ENCODE results near the gene AP3S2.

The AP3S2 gene

DNA sequence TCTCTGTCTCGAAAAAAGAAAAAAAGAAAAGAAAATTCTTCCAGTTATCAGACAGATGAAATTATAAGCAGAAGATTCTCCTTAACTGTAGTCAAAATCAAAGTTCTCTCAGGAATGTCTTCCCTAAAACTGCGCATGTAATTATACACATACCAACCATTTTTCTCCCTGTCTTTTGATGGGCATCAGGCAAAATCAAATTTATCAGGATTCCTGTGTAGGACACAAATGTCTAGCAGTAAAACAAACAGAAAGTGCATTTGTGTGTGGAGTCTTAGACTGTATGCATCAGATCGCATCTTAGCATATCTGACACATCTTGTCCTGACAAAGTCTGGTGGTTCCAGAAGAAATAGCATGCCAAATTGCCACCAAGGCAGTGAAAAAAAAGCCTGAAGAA, 22.9 kb upstream of the AP3S2 start:
- Histone ChIP-seq H3K4me1 (ENCODE audit: control insufficient read depth, insufficient read depth, low read length) (peaks cover 5% of the 10 kb centered on the region), H3K27me3 (replicated peaks; ENCODE audit: control insufficient read depth, insufficient read depth, low read length) (no peaks in the 10 kb centered on the region), H3K9ac (ENCODE audit: low read length) (no peak overlapping the region), H3K9me3 (ENCODE audit: control insufficient read depth, low read length) (no peaks in the 10 kb centered on the region), H3K4me3 (ENCODE audit: low read length) (no peak overlapping the region), H3K36me3 (ENCODE audit: control insufficient read depth, insufficient read depth, low read length, severe bottlenecking) (no peaks in the 10 kb centered on the region)
- no peak for DNase-seq (ENCODE audit: low read depth)

DNA sequence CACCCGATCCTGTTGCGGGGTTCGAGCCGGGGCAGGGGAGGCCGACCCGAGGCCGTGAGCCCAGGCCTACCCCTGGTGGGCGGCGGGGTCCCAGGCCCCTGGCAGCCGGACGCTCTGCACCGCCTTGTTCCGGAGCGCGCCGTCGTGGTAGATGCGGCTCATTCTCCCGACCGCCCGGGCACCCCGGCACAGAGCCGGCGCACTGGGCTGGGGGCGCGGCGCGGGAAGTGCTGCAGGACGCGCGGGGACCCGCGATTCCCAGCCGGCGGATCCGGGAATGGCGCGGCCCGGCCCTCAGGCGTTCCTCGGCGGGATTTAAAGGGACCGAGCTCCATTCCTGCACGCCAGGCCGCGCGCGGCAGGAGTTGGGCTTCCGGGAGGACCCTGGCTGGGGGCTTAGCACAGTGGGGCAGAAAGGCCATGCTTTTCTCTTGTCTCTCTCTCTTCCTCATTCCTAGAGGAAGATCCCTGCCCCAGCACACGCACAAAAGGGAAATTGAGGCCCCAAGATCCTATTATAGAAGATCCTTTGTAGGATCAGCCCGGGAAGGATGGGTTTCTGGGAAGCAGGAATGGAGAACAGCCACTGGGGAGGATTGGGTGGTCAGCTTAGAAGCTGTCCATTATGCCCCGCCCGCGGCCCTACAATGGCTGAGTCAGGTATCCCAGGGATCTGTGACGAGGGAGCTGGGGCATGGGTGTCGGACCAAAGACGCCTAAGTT, 19.0 kb upstream of the AP3S2 start, which contains the start of gene ARPIN:
ARPIN (minus strand) TSS at position 279 of the 723 bp plus-strand sequence; CDS start at position 162, 117 bp downstream.
- peaks cover 5% of the 10 kb centered on the region for H3K4me1 ChIP-seq (ENCODE audit: control insufficient read depth, insufficient read depth, low read length)
- H3K36me3 ChIP-seq (ENCODE audit: control insufficient read depth, insufficient read depth, low read length, severe bottlenecking): no peaks in the 10 kb centered on the region
- H3K4me3 ChIP-seq (ENCODE audit: low read length): peak within 1 kb of the TSS; percentile 85
- H3K27me3 ChIP-seq (replicated peaks; ENCODE audit: control insufficient read depth, insufficient read depth, low read length): no peaks in the 10 kb centered on the region
- H3K9ac ChIP-seq (ENCODE audit: low read length): peak within 1 kb of the TSS; percentile 80
- DNase-seq (ENCODE audit: low read depth): peak; percentile 82
- no peaks in the 10 kb centered on the region for H3K9me3 ChIP-seq (ENCODE audit: control insufficient read depth, low read length)

DNA sequence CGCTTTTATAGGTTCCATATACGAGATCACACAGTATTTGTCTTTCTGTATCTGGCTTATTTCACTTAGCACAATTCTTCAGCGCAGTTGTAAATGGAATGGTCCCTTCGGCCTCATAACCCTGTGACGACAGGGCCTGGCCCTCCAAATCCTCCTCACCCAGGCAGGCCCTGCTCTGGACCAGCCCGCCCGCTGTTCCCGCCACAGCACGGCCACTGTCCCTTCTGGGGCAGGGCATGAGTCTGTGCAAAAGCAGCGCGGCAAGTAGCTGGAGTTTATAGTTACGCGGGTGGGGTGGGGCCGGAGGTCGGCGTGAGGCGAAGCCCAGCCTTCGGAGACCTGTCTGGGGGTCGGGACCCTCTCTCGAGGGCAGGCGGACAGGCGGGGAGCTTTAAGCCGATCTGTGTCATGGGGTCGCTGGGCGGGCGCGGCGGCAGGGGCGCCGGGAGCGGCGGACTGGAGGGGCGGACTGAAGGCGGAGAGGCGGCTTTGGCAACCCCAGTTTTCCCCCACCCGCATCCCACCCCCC, 18.4 kb upstream of the AP3S2 start:
- Histone ChIP-seq H3K27me3 (replicated peaks; ENCODE audit: control insufficient read depth, insufficient read depth, low read length) (no peaks in the 10 kb centered on the region), H3K4me3 (ENCODE audit: low read length) (peak overlapping the region; percentile 85), H3K36me3 (ENCODE audit: control insufficient read depth, insufficient read depth, low read length, severe bottlenecking) (no peaks in the 10 kb centered on the region), H3K4me1 (ENCODE audit: control insufficient read depth, insufficient read depth, low read length) (peaks cover 5% of the 10 kb centered on the region), H3K9me3 (ENCODE audit: control insufficient read depth, low read length) (no peaks in the 10 kb centered on the region), H3K9ac (ENCODE audit: low read length) (peak overlapping the region; percentile 80)
- peak; percentile 59 for DNase-seq (ENCODE audit: low read depth)

DNA sequence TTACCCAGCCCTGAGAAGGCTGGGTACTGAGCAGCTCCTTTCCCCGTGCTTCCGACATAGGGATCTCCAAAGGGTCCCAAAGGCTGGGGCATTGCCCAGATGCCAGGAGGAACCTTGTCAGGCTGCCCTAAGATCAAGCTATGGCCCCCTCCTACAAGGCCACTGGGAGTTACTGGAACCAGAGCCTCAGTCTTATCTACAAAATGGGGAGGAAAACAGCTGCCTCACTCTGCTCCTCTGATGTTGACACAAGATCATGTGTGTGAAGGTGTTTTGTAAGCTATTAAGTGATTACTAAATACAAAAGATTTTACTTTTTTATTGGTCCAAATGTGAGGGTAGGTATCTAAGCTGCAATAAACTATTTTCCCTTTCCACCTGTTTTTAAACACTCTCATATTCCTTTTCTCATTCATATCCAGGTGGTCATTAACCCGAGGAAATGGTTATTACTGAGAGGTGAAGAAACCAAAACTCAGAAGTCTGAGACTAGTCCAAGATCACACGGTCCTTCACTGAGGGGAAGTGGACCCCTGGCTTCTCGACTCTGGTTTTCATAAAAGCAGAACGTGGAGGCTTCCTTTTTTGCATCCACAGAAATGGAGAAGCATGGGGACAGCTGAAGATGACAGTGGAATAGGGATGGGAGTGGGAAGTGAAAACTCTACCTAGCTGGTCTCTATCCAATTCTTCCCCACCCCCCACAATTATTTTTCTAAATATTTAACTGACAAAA, 17.3 kb upstream of the AP3S2 start:
- no peak for DNase-seq (ENCODE audit: low read depth)
- Histone ChIP-seq H3K27me3 (replicated peaks; ENCODE audit: control insufficient read depth, insufficient read depth, low read length) (no peaks in the 10 kb centered on the region), H3K9me3 (ENCODE audit: control insufficient read depth, low read length) (no peaks in the 10 kb centered on the region), H3K4me3 (ENCODE audit: low read length) (no peak overlapping the region), H3K4me1 (ENCODE audit: control insufficient read depth, insufficient read depth, low read length) (peaks cover 5% of the 10 kb centered on the region), H3K9ac (ENCODE audit: low read length) (no peak overlapping the region), H3K36me3 (ENCODE audit: control insufficient read depth, insufficient read depth, low read length, severe bottlenecking) (peaks cover 4% of the 10 kb centered on the region)

DNA sequence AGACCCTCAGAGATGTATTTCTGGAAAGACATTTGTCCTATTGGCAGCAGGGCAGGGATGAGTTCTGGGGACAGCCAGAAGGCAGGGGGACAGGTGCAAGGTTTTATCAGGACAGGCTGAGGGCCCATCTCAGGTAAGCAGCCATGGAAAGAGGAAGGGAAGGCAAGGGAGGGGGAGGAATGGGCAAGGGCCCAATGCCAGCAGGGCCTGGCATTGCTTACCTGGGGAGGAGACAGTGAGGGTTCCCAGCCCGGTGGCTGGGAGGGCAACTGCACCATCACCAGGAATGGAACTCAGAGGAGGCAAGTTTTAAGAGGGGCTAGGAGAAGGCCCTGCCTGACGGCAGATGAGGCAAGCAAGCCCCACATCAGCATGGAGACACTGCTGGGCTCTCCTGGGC, 15.8 kb upstream of the AP3S2 start:
- Histone ChIP-seq H3K27me3 (replicated peaks; ENCODE audit: control insufficient read depth, insufficient read depth, low read length) (no peaks in the 10 kb centered on the region), H3K9me3 (ENCODE audit: control insufficient read depth, low read length) (no peaks in the 10 kb centered on the region), H3K36me3 (ENCODE audit: control insufficient read depth, insufficient read depth, low read length, severe bottlenecking) (peaks cover 4% of the 10 kb centered on the region), H3K4me3 (ENCODE audit: low read length) (no peak overlapping the region), H3K4me1 (ENCODE audit: control insufficient read depth, insufficient read depth, low read length) (peaks cover 5% of the 10 kb centered on the region), H3K9ac (ENCODE audit: low read length) (no peak overlapping the region)
- no peak for DNase-seq (ENCODE audit: low read depth)

DNA sequence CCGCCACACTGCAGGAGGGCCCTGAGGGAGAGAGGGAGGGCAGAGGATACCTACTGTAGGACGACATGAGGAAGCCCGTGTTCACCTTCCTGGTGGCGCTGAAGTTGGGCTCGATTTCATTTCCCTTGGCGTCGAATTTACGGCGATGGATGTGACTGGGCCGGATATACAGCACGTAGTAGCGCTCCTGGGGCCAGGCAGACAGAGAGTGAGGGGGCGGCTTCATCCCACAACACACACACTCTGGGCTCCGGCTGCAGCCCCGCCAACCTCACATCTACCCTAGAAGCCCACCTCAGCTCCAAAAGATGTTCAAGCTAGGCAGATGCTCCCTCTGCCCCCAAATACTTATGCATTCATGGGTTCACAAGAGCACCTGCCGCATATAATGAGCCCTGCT, 14.4 kb upstream of the AP3S2 start:
- DNase-seq (ENCODE audit: low read depth): no peak
- H3K4me1 ChIP-seq (ENCODE audit: control insufficient read depth, insufficient read depth, low read length): peaks cover 4% of the 10 kb centered on the region
- H3K36me3 ChIP-seq (ENCODE audit: control insufficient read depth, insufficient read depth, low read length, severe bottlenecking): peaks cover 13% of the 10 kb centered on the region
- H3K9me3 ChIP-seq (ENCODE audit: control insufficient read depth, low read length): no peaks in the 10 kb centered on the region
- H3K9ac ChIP-seq (ENCODE audit: low read length): no peak overlapping the region
- no peaks in the 10 kb centered on the region for H3K27me3 ChIP-seq (replicated peaks; ENCODE audit: control insufficient read depth, insufficient read depth, low read length)
- H3K4me3 ChIP-seq (ENCODE audit: low read length): no peak overlapping the region

DNA sequence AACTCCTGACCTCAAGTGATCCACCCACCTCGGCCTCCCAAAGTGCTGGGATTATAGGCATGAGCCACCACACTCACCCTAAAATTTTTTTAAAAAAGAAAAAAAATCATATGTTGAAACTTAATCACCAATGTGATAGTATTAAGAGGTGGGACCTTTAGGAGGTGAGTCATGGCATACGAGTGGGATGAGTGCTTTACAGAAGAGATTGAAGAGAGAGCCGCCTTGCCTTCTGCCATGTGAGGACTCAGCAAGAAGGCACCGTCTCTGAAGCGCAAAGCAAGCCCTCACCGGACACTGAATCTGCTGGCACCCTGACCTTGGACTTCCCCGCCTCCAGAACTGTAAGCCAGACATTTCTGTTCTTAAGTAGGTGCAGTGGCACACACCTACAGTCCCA, 13.5 kb upstream of the AP3S2 start:
- Histone ChIP-seq H3K4me3 (ENCODE audit: low read length) (no peak overlapping the region), H3K9ac (ENCODE audit: low read length) (no peak overlapping the region), H3K4me1 (ENCODE audit: control insufficient read depth, insufficient read depth, low read length) (no peaks in the 10 kb centered on the region), H3K27me3 (replicated peaks; ENCODE audit: control insufficient read depth, insufficient read depth, low read length) (no peaks in the 10 kb centered on the region), H3K36me3 (ENCODE audit: control insufficient read depth, insufficient read depth, low read length, severe bottlenecking) (peaks cover 20% of the 10 kb centered on the region), H3K9me3 (ENCODE audit: control insufficient read depth, low read length) (no peaks in the 10 kb centered on the region)
- no peak for DNase-seq (ENCODE audit: low read depth)

DNA sequence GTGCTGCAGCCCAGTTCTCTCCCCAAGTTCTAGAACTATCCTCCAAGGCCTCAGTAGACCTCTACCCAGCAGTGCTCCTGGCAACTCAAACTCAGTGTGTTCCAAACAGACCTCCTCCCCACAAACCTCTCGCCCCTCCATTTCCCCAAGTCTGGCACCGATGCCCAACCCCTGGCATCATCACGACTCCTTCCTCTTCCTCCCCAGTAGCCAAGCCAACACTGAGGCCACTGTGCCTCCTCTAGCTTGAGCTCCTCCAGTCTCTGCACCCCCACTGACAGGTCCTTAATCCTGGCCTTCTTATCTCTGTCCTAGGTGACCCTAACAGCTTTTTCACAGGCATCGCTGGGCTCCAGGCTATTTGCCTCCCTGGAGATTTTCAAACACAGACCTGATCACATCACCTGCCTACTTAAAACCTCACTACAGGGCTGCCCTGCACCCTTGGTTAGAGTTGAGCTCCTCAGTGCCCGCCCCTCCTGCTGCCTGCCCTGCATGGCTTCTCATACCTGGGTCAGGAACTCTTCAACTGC, 12.1 kb upstream of the AP3S2 start:
- H3K27me3 ChIP-seq (replicated peaks; ENCODE audit: control insufficient read depth, insufficient read depth, low read length): no peaks in the 10 kb centered on the region
- no peaks in the 10 kb centered on the region for H3K4me1 ChIP-seq (ENCODE audit: control insufficient read depth, insufficient read depth, low read length)
- DNase-seq (ENCODE audit: low read depth): no peak

DNA sequence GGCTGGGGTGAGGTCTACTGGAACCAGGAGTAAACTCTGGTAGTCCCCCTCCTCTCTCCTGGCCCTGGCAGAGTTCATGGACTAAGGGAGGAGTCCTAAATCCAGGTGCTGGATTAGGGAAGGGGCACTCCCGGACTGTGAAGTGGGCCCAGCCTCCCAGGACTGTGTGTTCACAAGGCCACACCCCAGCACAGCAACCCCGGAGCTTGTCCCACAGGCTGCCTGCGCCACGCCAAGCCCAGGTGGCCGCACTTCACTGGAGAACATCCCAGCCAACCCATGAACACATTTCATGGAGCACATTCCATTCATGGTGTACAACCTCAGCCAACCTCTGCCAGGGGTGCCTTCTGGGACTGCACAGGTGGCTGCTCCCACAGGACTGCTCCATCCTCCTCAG, 10.7 kb upstream of the AP3S2 start:
- no peaks in the 10 kb centered on the region for H3K27me3 ChIP-seq (replicated peaks; ENCODE audit: control insufficient read depth, insufficient read depth, low read length)
- peaks cover 29% of the 10 kb centered on the region for H3K36me3 ChIP-seq (ENCODE audit: control insufficient read depth, insufficient read depth, low read length, severe bottlenecking)
- no peak overlapping the region for H3K4me3 ChIP-seq (ENCODE audit: low read length)
- DNase-seq (ENCODE audit: low read depth): no peak
- H3K4me1 ChIP-seq (ENCODE audit: control insufficient read depth, insufficient read depth, low read length): no peaks in the 10 kb centered on the region
- no peak overlapping the region for H3K9ac ChIP-seq (ENCODE audit: low read length)
- no peaks in the 10 kb centered on the region for H3K9me3 ChIP-seq (ENCODE audit: control insufficient read depth, low read length)

More for the DNA sequence above, 12.1 kb upstream of the AP3S2 start:
- Histone ChIP-seq H3K4me3 (ENCODE audit: low read length) (no peak overlapping the region), H3K36me3 (ENCODE audit: control insufficient read depth, insufficient read depth, low read length, severe bottlenecking) (peaks cover 29% of the 10 kb centered on the region), H3K9ac (ENCODE audit: low read length) (no peak overlapping the region), H3K9me3 (ENCODE audit: control insufficient read depth, low read length) (no peaks in the 10 kb centered on the region)

DNA sequence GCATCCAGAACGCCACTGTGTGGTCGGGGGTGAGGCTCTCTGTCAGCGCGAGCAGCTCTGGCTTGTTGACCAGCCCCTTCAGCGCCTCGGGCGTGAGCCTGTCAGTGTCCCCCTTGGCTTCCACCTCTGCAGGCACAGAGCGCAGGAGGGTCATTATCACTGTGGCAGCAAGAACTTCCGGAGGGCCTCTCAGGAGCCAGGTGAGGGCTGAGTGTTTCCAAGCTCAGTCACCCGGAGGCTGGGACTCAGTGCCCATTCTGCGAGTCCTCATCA, 10.0 kb upstream of the AP3S2 start:
- no peak for DNase-seq (ENCODE audit: low read depth)
- Histone ChIP-seq H3K9ac (ENCODE audit: low read length) (no peak overlapping the region), H3K27me3 (replicated peaks; ENCODE audit: control insufficient read depth, insufficient read depth, low read length) (no peaks in the 10 kb centered on the region), H3K9me3 (ENCODE audit: control insufficient read depth, low read length) (no peaks in the 10 kb centered on the region), H3K36me3 (ENCODE audit: control insufficient read depth, insufficient read depth, low read length, severe bottlenecking) (peaks cover 29% of the 10 kb centered on the region), H3K4me1 (ENCODE audit: control insufficient read depth, insufficient read depth, low read length) (no peaks in the 10 kb centered on the region), H3K4me3 (ENCODE audit: low read length) (no peak overlapping the region)

DNA sequence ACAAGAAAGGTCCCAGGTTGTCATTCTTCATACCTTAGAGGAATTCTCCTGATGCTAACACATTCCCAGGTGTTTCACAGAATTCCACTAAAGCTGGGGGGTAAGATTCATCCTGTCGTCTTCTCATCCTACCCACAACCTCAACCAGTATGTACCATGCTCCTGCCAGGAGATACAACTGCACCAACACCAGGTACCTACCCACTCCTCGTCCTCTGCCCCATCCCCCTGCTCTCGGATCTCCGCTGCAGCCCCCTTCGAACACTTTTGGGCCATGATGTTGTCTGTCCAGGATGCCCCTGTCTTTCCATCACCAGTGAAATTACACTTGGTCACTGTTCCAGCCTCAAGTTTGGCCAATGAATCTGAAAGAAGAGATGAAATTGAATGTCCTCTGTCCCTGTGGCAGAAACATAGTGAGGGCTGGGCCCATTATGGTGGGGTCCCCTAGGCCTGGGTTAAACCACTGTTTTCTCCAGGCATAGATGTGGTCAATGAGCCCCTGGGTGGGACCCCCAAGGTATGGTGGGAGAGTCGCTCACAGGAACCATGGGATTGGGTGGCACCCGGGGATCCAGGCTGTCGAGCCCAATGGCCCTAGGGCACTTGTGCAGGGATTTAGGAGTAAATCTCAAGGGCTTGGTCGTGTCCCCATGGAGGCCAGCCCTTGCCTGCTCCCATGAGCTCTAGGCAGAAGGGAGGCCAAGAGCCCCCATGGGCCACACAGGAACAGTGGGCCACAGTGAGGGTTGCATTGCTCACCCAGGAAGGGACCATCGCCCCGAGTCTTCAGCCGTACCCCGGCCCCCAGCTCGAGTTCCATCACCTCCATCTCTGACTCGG, 9.4 kb upstream of the AP3S2 start:
- Histone ChIP-seq H3K27me3 (replicated peaks; ENCODE audit: control insufficient read depth, insufficient read depth, low read length) (no peaks in the 10 kb centered on the region), H3K36me3 (ENCODE audit: control insufficient read depth, insufficient read depth, low read length, severe bottlenecking) (peaks cover 29% of the 10 kb centered on the region), H3K9me3 (ENCODE audit: control insufficient read depth, low read length) (no peaks in the 10 kb centered on the region), H3K4me3 (ENCODE audit: low read length) (no peak overlapping the region), H3K9ac (ENCODE audit: low read length) (no peak overlapping the region), H3K4me1 (ENCODE audit: control insufficient read depth, insufficient read depth, low read length) (no peaks in the 10 kb centered on the region)
- DNase-seq (ENCODE audit: low read depth): no peak
